ENCODE measurements around the gene PAPSS1. TPM values are rescaled to one million over a fixed set of nuclear protein-coding genes. Genes with fewer than 3 reads are reported as not detected.

Gene PAPSS1
- total RNA-seq, 1 experiment from 2014 or later, result 50.0 TPM

Other genes starting within 250 kb of the PAPSS1 start
- 4.1 and 4.4 TPM in 2 replicates for gene SGMS2, start 104.7 kb upstream of the PAPSS1 start, total RNA-seq (2014; rRNA removed; shearing (Covaris generic))
- gene CYP2U1, start 211.3 kb upstream of the PAPSS1 start, total RNA-seq (2014; rRNA removed; shearing (Covaris generic)), result 7.6 and 7.8 TPM in 2 replicates

Data from SJCRH30 (cell line).